Muscle layer of colon (tissue), 2 donors: ENCODE measurements around the gene PREPL.

Experiments used
- H3K27ac ChIP-seq: one replicate; pipeline ENCODE4 v1.7.0; 2013; ENCODE audit warnings: low read depth, mild to moderate bottlenecking, low read length, moderate library complexity
- H3K27me3 ChIP-seq, 2 donors: one replicate each; pipeline ENCODE4 v1.7.0; 2013; ENCODE audit warnings: low read length in 2 of 2, mild to moderate bottlenecking in 2 of 2; ENCODE audit not compliant: insufficient read depth in 2 of 2, control insufficient read depth in 1 of 2
- H3K36me3 ChIP-seq: one replicate; pipeline ENCODE4 v1.7.0; 2013; ENCODE audit warnings: mild to moderate bottlenecking, low read length; ENCODE audit not compliant: insufficient read depth
- H3K4me1 ChIP-seq: one replicate; pipeline ENCODE4 v1.7.0; 2013; ENCODE audit warnings: mild to moderate bottlenecking, low read length; ENCODE audit not compliant: insufficient read depth
- H3K4me3 ChIP-seq, 2 donors: one replicate each; pipeline ENCODE4 v1.7.0; 2013; ENCODE audit warnings: low read length in 2 of 2, low read depth in 1 of 2, mild to moderate bottlenecking in 1 of 2, moderate library complexity in 1 of 2
- H3K9ac ChIP-seq: one replicate; pipeline ENCODE4 v1.7.0; 2013; ENCODE audit warnings: low read length
- H3K9me3 ChIP-seq: one replicate; pipeline ENCODE4 v1.7.0; 2013; ENCODE audit warnings: mild to moderate bottlenecking, low read length
- donor health status: abdominal sarcoma.
- donor health status: Adenocarcinoma of cecum.

PREPL gene

GRCh38 chr2:44271296-44271695 lies 90.0 kb downstream of the PREPL start:
- Histone ChIP-seq H3K27me3 (no peaks in the 10 kb centered on the region), H3K4me1 (no peaks in the 10 kb centered on the region), H3K27ac (no peak overlapping the region), H3K9me3 (no peaks in the 10 kb centered on the region), H3K9ac (no peak overlapping the region), H3K4me3 (no peak overlapping the region), H3K36me3 (no peaks in the 10 kb centered on the region)

DNA sequence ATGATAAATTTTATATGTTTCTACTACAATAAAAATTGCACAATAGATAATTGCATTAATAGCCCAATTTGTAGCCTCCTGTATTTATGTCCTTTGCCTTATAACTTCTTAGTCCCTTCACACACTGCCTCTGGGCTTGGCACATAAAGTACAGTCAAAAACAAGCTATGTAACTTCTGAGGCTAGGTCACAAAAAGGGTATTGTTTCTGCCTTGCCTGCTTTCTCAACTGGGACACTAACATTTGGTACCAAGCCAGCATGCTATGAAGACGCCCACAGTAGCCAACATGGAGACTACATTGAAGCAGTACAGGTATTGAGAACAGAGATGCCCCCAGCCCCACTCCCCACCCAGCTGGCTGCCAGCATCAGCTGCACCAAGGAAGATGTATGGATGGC lies 91.5 kb downstream of the PREPL start:
- Histone ChIP-seq H3K36me3 (no peaks in the 10 kb centered on the region), H3K4me3 (no peak overlapping the region), H3K27ac (no peak overlapping the region), H3K9ac (no peak overlapping the region), H3K9me3 (no peaks in the 10 kb centered on the region), H3K27me3 (no peaks in the 10 kb centered on the region), H3K4me1 (no peaks in the 10 kb centered on the region)

DNA sequence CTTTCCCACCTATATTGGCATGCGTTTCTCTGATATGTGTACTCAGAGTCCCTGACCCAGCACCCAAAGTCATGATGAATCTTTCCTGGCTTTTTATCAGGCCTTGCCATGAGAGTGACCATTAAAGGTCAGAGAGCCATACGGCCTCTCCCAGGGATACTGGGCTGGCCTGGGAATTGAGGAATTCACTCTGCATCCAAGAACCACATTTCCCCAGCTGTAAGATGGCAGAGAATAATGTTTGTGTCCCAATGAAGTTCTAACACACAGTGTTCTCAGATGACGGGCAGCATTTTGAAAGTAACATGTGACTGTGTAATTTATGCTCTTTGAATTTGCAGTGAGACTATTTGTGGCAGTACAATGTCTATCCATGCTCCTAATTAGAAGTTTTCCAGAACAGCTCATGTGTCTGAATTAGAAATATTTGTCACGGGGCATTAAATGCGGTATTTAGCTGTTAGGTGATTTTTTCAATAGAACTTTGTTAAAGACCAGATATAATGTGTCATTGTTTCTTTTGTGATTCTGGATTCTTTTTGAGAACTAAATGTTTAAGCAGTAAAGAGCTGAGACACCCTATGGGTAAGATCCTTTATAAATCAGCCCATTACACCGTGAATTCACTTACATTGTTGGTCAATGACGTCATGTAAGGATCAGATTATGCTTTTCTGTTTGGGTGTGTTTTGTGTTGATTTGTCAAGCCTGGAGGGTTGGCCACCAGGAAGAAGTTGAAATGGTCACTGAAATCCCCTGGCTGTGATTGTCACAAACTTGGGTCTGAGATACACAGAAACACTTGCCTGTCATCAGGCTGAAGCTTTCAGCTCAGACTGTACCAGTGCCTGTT lies 93.3 kb downstream of the PREPL start:
- Histone ChIP-seq H3K4me3 (no peak overlapping the region), H3K9ac (no peak overlapping the region), H3K27me3 (no peaks in the 10 kb centered on the region), H3K9me3 (no peaks in the 10 kb centered on the region), H3K4me1 (no peaks in the 10 kb centered on the region), H3K27ac (no peak overlapping the region), H3K36me3 (no peaks in the 10 kb centered on the region)
